Keratinocyte (primary cell): ENCODE measurements around the gene FAM50B. TPM values are rescaled to one million over a fixed set of nuclear protein-coding genes. Genes with fewer than 3 reads are reported as not detected.
A peak's percentile ranks its signal among the peaks of the same experiment; 100 is the strongest.

Experiments used
- DNase-seq: peaks from one replicate; pipeline ENCODE4 v3.0.0-alpha.2; 2011; ENCODE audit warnings: low read depth, missing footprints, low spot score
- FAIRE-seq: peaks from 2 replicates; lab custom pipeline; 2011; peaks lifted over from hg19 to GRCh38; lab: Jason Lieb, UNC
- H2AFZ ChIP-seq: 2 replicates; pipeline ENCODE4 v1.6.0; 2012; ENCODE audit warnings: low read length, control low read depth, inconsistent platforms; ENCODE audit not compliant: control insufficient read depth
- H3K27ac ChIP-seq: 2 replicates; pipeline ENCODE4 v1.5.1; 2011; ENCODE audit warnings: low read length; ENCODE audit not compliant: control insufficient read depth, insufficient read depth
- H3K27me3 ChIP-seq: 3 replicates; pipeline ENCODE4 v1.6.0; 2011; ENCODE audit warnings: low read length; ENCODE audit not compliant: control insufficient read depth, insufficient read depth; ENCODE audit errors: extremely low read depth
- H3K36me3 ChIP-seq, 2 experiments: 2 replicates in 1 of 2; 3 replicates in 1 of 2; pipeline ENCODE4 v1.5.1; 2011; ENCODE audit warnings: low read length in 2 of 2, mild to moderate bottlenecking in 1 of 2; ENCODE audit not compliant: control insufficient read depth in 2 of 2, insufficient read depth in 2 of 2; ENCODE audit errors: extremely low read depth in 1 of 2
- H3K4me1 ChIP-seq: 3 replicates; pipeline ENCODE4 v1.5.1; 2011; ENCODE audit warnings: low read length; ENCODE audit not compliant: control insufficient read depth, insufficient read depth; ENCODE audit errors: extremely low read depth
- H3K4me2 ChIP-seq: 3 replicates; pipeline ENCODE4 v1.6.0; 2011; ENCODE audit warnings: low read depth, low read length; ENCODE audit not compliant: control insufficient read depth, insufficient read depth; ENCODE audit errors: extremely low read depth
- H3K4me3 ChIP-seq, 3 experiments: fragments of 200-600 bp in 1 of 3; sonication (generic) in 1 of 3; 2 replicates in 2 of 3; 3 replicates in 1 of 3; pipeline ENCODE4 v1.5.1; 2011 to 2016; ENCODE audit warnings: low read length in 3 of 3, mild to moderate bottlenecking in 3 of 3, control low read depth in 2 of 3, inconsistent platforms in 1 of 3, low read depth in 1 of 3, mixed read lengths in 1 of 3, mixed run types in 1 of 3, moderate library complexity in 1 of 3; ENCODE audit not compliant: control insufficient read depth in 2 of 3, insufficient read depth in 2 of 3; ENCODE audit errors: extremely low read depth in 1 of 3
- H3K79me2 ChIP-seq: 2 replicates; pipeline ENCODE4 v1.6.0; 2012; ENCODE audit warnings: low read length; ENCODE audit not compliant: control insufficient read depth, insufficient read depth
- H3K9ac ChIP-seq: 3 replicates; pipeline ENCODE4 v1.6.0; 2011; ENCODE audit warnings: low read length; ENCODE audit not compliant: control insufficient read depth, insufficient read depth; ENCODE audit errors: extremely low read depth
- H3K9me1 ChIP-seq: 3 replicates; pipeline ENCODE4 v1.6.0; 2011; ENCODE audit warnings: low read length; ENCODE audit not compliant: control insufficient read depth, insufficient read depth; ENCODE audit errors: extremely low read depth
- H3K9me3 ChIP-seq: 2 replicates; pipeline ENCODE4 v1.5.1; 2012; ENCODE audit warnings: low read depth, low read length; ENCODE audit not compliant: control insufficient read depth
- H4K20me1 ChIP-seq: 3 replicates; pipeline ENCODE4 v1.6.0; 2011; ENCODE audit warnings: low read length; ENCODE audit not compliant: control insufficient read depth, insufficient read depth; ENCODE audit errors: extremely low read depth
- CTCF ChIP-seq, 3 experiments: IDR thresholded peaks in 1 of 3; conservative IDR thresholded peaks in 1 of 3; optimal IDR thresholded peaks in 1 of 3; 2 replicates in 2 of 3; 3 replicates in 1 of 3; pipeline versions ENCODE3 to v1.5.1; 2011; ENCODE audit warnings: low read length in 3 of 3, mild to moderate bottlenecking in 3 of 3, moderate library complexity in 2 of 3, control low read depth in 1 of 3, inconsistent platforms in 1 of 3; ENCODE audit not compliant: insufficient read depth in 2 of 3; ENCODE audit errors: extremely low read depth in 1 of 3
- EZH2 ChIP-seq: IDR thresholded peaks from one replicate; pipeline ENCODE4 v1.6.1; 2012; ENCODE audit warnings: inconsistent platforms, mild to moderate bottlenecking, low read length, moderate library complexity
- dilution Hi-C: fragments of 300-500 bp; cut with MboI; formaldehyde crosslinking; loops from one replicate; pipeline ENCODE4 v1.7.0; 2020; ENCODE audit warnings: low sequenced_read_pairs; ENCODE audit not compliant: extremely low pct_ligation_motif_present
- polyA plus RNA-seq, 5 experiments: library from polyadenylated mRNA; depleted of rRNA in 3 of 5; stranded (reverse) in 3 of 5; stranded (forward) in 1 of 5; unstranded in 1 of 5; fragments of >200 nt; gene quantifications; 1 replicate in 1 of 5; 2 replicates in 3 of 5; 3 replicates in 1 of 5; pipeline versions ENCODE4 v1.2.1 to v1.2.3, GENCODE V29; 2011 to 2012; ENCODE audit warnings: missing spikeins in 2 of 5, low read depth in 1 of 5, low replicate concordance in 1 of 5

FAM50B gene
- polyA plus RNA-seq, 1 donor (not counting 4 experiments of a cell fraction or from before 2014, with no cell fraction given), result 4.0 TPM

- no peak overlapping the region for H2AFZ ChIP-seq
- no peaks in the 10 kb centered on the region for H4K20me1 ChIP-seq
- FAIRE-seq (no peak), DNase-seq (no peak)
- H3K27ac ChIP-seq, result no peak overlapping the region
- H3K27me3 ChIP-seq, result no peaks in the 10 kb centered on the region
- H3K4me1 ChIP-seq, result peaks cover 24% of the 10 kb centered on the region
- dilution Hi-C loops, result no loop called here
- no peaks in the 10 kb centered on the region for H3K9me1 ChIP-seq
- no peaks in the 10 kb centered on the region for H3K36me3 ChIP-seq
- no peaks in the 10 kb centered on the region for H3K9me3 ChIP-seq
- no peaks in the 10 kb centered on the region for H3K79me2 ChIP-seq
- no peak for TF ChIP-seq CTCF (optimal IDR thresholded peaks at IDR 0.05 in 1 of 3, IDR thresholded peaks at IDR 0.05 in 1 of 3, conservative IDR thresholded peaks at IDR 0.05 in 1 of 3; ENCODE audit: extremely low read depth in 1 of 3, insufficient read depth in 2 of 3, low read length in 3 of 3)
- no peak for TF ChIP-seq EZH2
- H3K4me2 ChIP-seq, result no peak overlapping the region
- H3K4me3 ChIP-seq, result no peak overlapping the region
- no peak overlapping the region for H3K9ac ChIP-seq
Observed at GRCh38 chr6:3865463-3865862, 16.3 kb downstream of the FAM50B start.

- DNase-seq, result no peak
- FAIRE-seq, result no peak
- Histone ChIP-seq H3K27ac (no peak overlapping the region), H3K79me2 (no peaks in the 10 kb centered on the region), H3K9me3 (no peaks in the 10 kb centered on the region), H4K20me1 (no peaks in the 10 kb centered on the region), H2AFZ (peak overlapping the region; percentile 81), H3K4me1 (peaks cover 17% of the 10 kb centered on the region), H3K4me2 (peak overlapping the region; percentile 52), H3K9ac (no peak overlapping the region), H3K27me3 (peaks cover 3% of the 10 kb centered on the region), H3K4me3 (no peak overlapping the region), H3K36me3 (no peaks in the 10 kb centered on the region), H3K9me1 (no peaks in the 10 kb centered on the region)
- dilution Hi-C loops, result no loop called here
- TF ChIP-seq EZH2 (no peak), CTCF (optimal IDR thresholded peaks at IDR 0.05 in 1 of 3, IDR thresholded peaks at IDR 0.05 in 1 of 3, conservative IDR thresholded peaks at IDR 0.05 in 1 of 3; ENCODE audit: extremely low read depth in 1 of 3, insufficient read depth in 2 of 3, low read length in 3 of 3) (no peak)
Observed at GRCh38 chr6:3867641-3868502, 18.7 kb downstream of the FAM50B start.
